ENCODE results near the gene NPAS3.

- TF ChIP-seq CTCF (IDR thresholded peaks at IDR 0.05) (no peak), ZFX (IDR thresholded peaks at IDR 0.05; ENCODE audit: borderline replicate concordance) (no peak)
Measured at GRCh38 chr14:33696165-33696564, 757.5 kb downstream of the NPAS3 start.

All from 22Rv1 (cell line).